ENCODE data around the gene RALB.

Gene RALB

GRCh38 chr2:120252225-120253020, at the start of gene RALB:
RALB (plus strand) TSS chr2:120252852; CDS start chr2:120278665, 25,813 bp downstream.
- peak; percentile 95 for DNase-seq

GRCh38 chr2:120203251-120204021, 49.2 kb upstream of the RALB start:
- no peak for DNase-seq

- DNase-seq = no peak
These were observed 48.6 kb upstream of the RALB start for GRCh38 chr2:120204022-120204405.

- no peak for DNase-seq
These were observed 48.2 kb upstream of the RALB start for GRCh38 chr2:120204417-120204816.

GRCh38 chr2:120204945-120205670, 47.5 kb upstream of the RALB start:
- DNase-seq = no peak

- DNase-seq = peak; percentile 11
These were observed 46.5 kb upstream of the RALB start for GRCh38 chr2:120206022-120206581.

GRCh38 chr2:120208381-120209353, 44.0 kb upstream of the RALB start:
- DNase-seq = no peak

GRCh38 chr2:120209427-120210269, 43.0 kb upstream of the RALB start:
- DNase-seq = no peak

- DNase-seq = no peak
These were observed 42.4 kb upstream of the RALB start for GRCh38 chr2:120210270-120210693.

GRCh38 chr2:120218181-120218580, 34.5 kb upstream of the RALB start:
- no peak for DNase-seq

GRCh38 chr2:120219291-120219690, 33.4 kb upstream of the RALB start:
- DNase-seq = no peak

GRCh38 chr2:120219766-120220165, 32.9 kb upstream of the RALB start:
- DNase-seq = no peak

- no peak for DNase-seq
These were observed 31.9 kb upstream of the RALB start for GRCh38 chr2:120220756-120221155.

GRCh38 chr2:120221616-120222015, 31.0 kb upstream of the RALB start:
- no peak for DNase-seq

- DNase-seq = no peak
These were observed 30.2 kb upstream of the RALB start for GRCh38 chr2:120222186-120223033.

- peak; percentile 58 for DNase-seq
These were observed 29.4 kb upstream of the RALB start, which contains the start of gene TMEM185B for GRCh38 chr2:120223034-120223912. TMEM185B (minus strand) TSS chr2:120223400; CDS start chr2:120222976, 424 bp downstream.

- DNase-seq = no peak
These were observed 28.4 kb upstream of the RALB start for GRCh38 chr2:120224256-120224655.

GRCh38 chr2:120224735-120225548, 27.7 kb upstream of the RALB start:
- DNase-seq = peak; percentile 24

Data from SHP77 treated with DMSO at 0.1 percent for 48 hours (cell line).